ENCODE data around the gene NDP.

NDP gene

DNA sequence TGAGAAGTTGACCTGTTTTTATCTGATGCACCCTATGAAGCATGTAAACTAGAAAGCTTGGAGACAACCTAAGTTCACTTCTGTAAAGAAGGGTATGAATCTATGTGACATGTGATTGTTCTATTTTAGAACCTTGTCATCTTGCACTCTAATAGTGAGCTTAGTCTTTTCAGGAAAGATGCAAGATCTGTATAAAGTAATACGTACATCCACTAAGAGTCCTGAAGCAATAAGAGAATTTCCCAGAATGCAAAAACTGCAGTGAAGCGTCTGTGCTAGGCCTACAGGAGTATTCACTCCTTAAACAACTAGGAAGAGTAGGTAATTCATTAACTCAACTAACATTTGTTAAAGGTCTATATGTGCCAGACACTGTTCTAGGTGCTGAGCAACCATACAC lies 23.3 kb upstream of the NDP start:
- TF ChIP-seq, protein P1, sequence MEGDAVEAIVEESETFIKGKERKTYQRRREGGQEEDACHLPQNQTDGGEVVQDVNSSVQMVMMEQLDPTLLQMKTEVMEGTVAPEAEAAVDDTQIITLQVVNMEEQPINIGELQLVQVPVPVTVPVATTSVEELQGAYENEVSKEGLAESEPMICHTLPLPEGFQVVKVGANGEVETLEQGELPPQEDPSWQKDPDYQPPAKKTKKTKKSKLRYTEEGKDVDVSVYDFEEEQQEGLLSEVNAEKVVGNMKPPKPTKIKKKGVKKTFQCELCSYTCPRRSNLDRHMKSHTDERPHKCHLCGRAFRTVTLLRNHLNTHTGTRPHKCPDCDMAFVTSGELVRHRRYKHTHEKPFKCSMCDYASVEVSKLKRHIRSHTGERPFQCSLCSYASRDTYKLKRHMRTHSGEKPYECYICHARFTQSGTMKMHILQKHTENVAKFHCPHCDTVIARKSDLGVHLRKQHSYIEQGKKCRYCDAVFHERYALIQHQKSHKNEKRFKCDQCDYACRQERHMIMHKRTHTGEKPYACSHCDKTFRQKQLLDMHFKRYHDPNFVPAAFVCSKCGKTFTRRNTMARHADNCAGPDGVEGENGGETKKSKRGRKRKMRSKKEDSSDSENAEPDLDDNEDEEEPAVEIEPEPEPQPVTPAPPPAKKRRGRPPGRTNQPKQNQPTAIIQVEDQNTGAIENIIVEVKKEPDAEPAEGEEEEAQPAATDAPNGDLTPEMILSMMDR (IDR thresholded peaks at IDR 0.05; ENCODE audit: low read depth, low read length, missing control alignments): no peak
- no peak for DNase-seq (ENCODE audit: extremely low read depth, low read depth)

DNA sequence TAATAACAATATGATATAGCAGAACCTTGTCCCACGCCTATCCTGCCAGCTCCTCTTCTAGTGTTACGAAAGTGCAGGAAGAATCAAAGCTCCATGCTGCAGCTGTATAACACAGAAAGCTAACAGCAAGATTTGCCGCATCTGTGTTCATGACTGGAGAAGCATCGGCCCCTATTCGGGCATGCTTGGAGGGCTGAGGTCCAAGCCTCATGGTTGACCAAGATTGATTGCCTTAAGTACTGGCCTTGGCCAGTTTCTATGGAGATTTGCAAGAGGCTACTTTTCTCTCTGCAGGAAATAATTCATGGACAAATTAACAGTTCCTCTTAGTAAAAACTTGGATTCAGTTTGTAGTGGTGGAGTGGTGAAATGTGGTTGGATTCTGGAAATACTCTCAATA lies 12.9 kb upstream of the NDP start:
- H3K4me3 ChIP-seq (replicated peaks; ENCODE audit: low read depth, low read length): no peak overlapping the region
- TF ChIP-seq, protein P1 (IDR thresholded peaks at IDR 0.05; ENCODE audit: low read depth, low read length, missing control alignments): no peak
- DNase-seq (ENCODE audit: extremely low read depth, low read depth): no peak

More for the DNA sequence above, 23.3 kb upstream of the NDP start:
- no peak overlapping the region for H3K4me3 ChIP-seq (replicated peaks; ENCODE audit: low read depth, low read length)

DNA sequence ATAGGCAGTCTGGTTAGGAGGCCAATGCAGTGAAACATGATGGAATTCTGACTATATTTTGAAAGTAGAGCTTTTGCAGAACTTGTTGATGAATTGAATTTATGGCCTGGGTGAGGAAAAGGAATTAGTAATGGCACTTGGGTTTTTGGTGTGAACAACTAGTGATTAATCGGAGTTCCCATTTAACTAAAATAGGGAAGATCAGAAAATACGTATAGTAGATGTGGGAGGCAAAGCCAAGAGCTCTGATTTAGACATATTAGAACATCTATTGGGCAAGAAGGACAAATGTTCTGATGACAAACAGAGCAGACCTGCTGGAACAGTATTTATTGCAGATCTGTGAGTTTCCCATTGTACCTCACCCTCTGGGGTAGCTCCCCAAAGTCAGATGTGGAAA lies 12.3 kb upstream of the NDP start:
- DNase-seq (ENCODE audit: extremely low read depth, low read depth): no peak
- TF ChIP-seq, protein P1 (IDR thresholded peaks at IDR 0.05; ENCODE audit: low read depth, low read length, missing control alignments): no peak
- H3K4me3 ChIP-seq (replicated peaks; ENCODE audit: low read depth, low read length): no peak overlapping the region

DNA sequence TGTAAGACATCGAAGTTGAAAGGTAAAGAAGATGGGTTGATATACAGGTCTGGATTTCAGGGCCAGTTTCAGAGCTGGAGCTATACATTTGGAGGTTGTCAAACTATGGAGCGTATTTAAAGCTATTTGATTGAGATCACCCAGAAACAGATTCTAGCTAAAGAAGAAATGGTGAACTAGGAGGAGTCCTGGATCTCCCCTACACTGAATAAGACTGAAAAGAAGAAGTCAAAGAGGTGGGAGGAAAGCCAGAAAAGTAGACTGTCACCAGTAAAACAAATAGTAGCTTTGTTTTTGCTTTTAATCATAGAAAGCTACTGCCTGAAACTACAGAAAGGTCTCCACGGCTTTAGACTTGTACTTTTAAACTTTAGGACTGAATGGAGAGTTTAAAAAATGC lies 5.0 kb upstream of the NDP start:
- DNase-seq (ENCODE audit: extremely low read depth, low read depth): no peak
- TF ChIP-seq, protein P1 (IDR thresholded peaks at IDR 0.05; ENCODE audit: low read depth, low read length, missing control alignments): no peak
- no peak overlapping the region for H3K4me3 ChIP-seq (replicated peaks; ENCODE audit: low read depth, low read length)

DNA sequence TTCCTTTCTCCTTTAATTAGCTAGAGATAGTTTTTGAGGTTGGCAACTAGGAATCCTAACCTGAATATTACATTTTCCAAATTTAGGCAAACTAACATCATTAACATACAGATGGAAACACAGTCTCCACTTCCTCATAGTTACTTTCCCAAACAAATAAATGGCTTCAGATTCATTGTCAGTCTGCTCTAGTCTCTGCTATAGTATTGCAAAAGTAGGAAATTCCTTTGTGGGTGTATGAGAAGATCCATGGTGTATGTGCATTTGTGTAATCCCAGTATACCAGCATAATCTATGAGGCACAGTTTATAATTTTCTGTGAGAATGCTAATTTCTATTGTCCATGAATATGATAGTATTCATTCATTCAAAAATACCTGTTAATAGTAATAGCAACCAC lies 3.0 kb upstream of the NDP start:
- no peak overlapping the region for H3K4me3 ChIP-seq (replicated peaks; ENCODE audit: low read depth, low read length)
- DNase-seq (ENCODE audit: extremely low read depth, low read depth): no peak
- TF ChIP-seq, protein P1 (IDR thresholded peaks at IDR 0.05; ENCODE audit: low read depth, low read length, missing control alignments): no peak

DNA sequence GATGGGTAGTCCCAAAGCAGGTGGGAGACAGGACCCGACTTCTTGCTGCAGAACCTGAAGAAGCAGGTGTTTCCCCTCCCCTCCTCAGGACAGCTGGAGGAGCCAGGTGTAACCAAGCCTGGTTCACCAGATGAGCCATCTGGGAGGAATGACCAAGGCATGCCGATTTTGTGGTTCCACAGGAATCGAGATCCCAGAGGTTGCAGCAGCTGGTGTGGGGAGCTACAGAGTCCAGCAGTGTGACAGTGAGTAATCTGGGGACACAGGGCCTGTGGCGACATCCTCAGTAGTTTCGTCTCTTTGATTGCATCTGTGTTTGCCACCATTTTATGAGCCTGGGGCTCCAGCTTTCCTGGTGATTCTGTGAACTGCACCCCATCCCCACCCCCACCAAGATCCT lies 2.6 kb upstream of the NDP start:
- TF ChIP-seq, protein P1 (IDR thresholded peaks at IDR 0.05; ENCODE audit: low read depth, low read length, missing control alignments): no peak
- no peak overlapping the region for H3K4me3 ChIP-seq (replicated peaks; ENCODE audit: low read depth, low read length)
- DNase-seq (ENCODE audit: extremely low read depth, low read depth): no peak

DNA sequence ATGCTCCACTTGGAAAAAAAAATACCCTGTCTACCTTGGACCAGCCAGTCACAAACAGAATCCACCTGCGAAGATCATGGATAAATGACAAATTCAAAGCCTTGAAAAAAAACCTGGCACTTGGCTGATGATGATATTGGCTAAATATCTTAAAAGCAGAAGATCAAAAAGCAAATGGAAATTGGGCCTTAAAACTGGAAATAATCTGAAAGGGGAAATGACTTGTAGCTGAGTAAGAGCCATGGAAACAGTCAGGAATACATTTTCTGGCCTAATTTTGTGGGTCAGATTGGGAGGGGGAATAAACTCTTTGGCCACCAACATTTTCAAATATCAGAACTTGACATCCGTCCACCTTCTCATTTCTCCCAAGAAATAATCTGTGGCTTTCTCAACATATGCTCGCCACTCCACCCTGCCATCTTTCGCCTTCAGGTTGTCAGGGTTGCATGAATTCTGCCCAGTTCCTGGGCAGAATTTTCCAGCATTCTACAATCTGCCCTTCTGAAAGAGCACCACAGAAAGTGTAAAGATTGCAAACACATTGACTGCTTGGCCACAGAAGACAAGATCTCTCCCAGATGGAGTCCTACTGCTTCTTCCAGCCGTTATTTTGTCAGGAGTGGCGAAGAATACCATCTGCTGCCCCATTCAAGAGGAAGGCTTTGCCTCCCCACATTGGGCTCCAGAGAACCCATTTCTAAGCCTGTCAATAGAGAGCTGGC lies 1.7 kb upstream of the NDP start:
- H3K4me3 ChIP-seq (replicated peaks; ENCODE audit: low read depth, low read length): no peak overlapping the region
- TF ChIP-seq, protein P1 (IDR thresholded peaks at IDR 0.05; ENCODE audit: low read depth, low read length, missing control alignments): no peak
- DNase-seq (ENCODE audit: extremely low read depth, low read depth): no peak
